A673 (cell line): Measurements from ENCODE around the gene FKRP.

Source experiments
- CTCF ChIP-seq: fragments of 300-800, 200-600 bp; sonication (generic); conservative IDR thresholded peaks from 2 replicates; pipeline ENCODE4 v1.5.1; 2017; ENCODE audit warnings: low read depth, mild to moderate bottlenecking, antibody characterized with exemption, low read length, moderate library complexity, mixed read lengths
- EZH2 ChIP-seq: fragments of 200-600 bp; sonication (generic); IDR thresholded peaks from 2 replicates; pipeline ENCODE4 v1.6.1; 2017; ENCODE audit warnings: borderline replicate concordance, low read depth, mild to moderate bottlenecking, mixed read lengths, antibody characterized with exemption, low read length; ENCODE audit not compliant: poor library complexity, severe bottlenecking

GRCh38 chr19:46696866-46697203, 49.0 kb upstream of the FKRP start:
- TF ChIP-seq CTCF (no peak), EZH2 (no peak)
